GM19468 (cell line): ENCODE data around the gene CKLF.
"Not testable (repeated sequence)": the region's sequence is repeated elsewhere in the genome, so short reads cannot be mapped to it uniquely, and the experiment has no call there.

Experiments
- ATAC-seq: cut with Tn5 transposase; IDR thresholded peaks from one replicate; pipeline ENCODE4 v1.9.1; 2021; ENCODE audit warnings: mild to moderate bottlenecking, moderate library complexity, moderate number of reproducible peaks; ENCODE audit not compliant: unreplicated experiment; ENCODE audit errors: extremely low read depth

Gene CKLF

GRCh38 chr16:66610111-66610820, 57.9 kb downstream of the CKLF start:
- no peak for ATAC-seq

GRCh38 chr16:66611911-66612310, 59.5 kb downstream of the CKLF start:
- ATAC-seq: not testable (repeated sequence)

- ATAC-seq: no peak
Observed at GRCh38 chr16:66612422-66612821, 60.0 kb downstream of the CKLF start.

- no peak for ATAC-seq
Observed at GRCh38 chr16:66614161-66614802, 61.9 kb downstream of the CKLF start.
